Activated CD4-positive, alpha-beta T cell treated with anti-CD3 and anti-CD28 coated beads, Interleukin-10, Interleukin-2, amounts not matched to agents 100 ng/mL and 50 ng/mL, durations not matched to agents 16 hours and 8 hours (primary cell): Measurements from ENCODE around the gene RAD1.

Experiments
- DNase-seq: peaks from one replicate; pipeline ENCODE4 v3.0.0-alpha.2; 2020

The RAD1 gene

GRCh38 chr5:34914671-34915138, 599 bp downstream of the RAD1 start:
- peak; percentile 43 for DNase-seq

GRCh38 chr5:34913072-34913471, 2.2 kb downstream of the RAD1 start:
- no peak for DNase-seq

GRCh38 chr5:34905564-34905963, 9.7 kb downstream of the RAD1 start:
- no peak for DNase-seq

GRCh38 chr5:34903260-34903659, 12.0 kb downstream of the RAD1 start:
- DNase-seq: no peak

- DNase-seq: no peak
Measured at GRCh38 chr5:34900652-34901051, 14.7 kb downstream of the RAD1 start.

GRCh38 chr5:34899066-34899465, 16.2 kb downstream of the RAD1 start:
- DNase-seq: no peak

- DNase-seq: peak; percentile 62
Measured at GRCh38 chr5:34898258-34898895, 16.9 kb downstream of the RAD1 start.

- no peak for DNase-seq
Measured at GRCh38 chr5:34897646-34898045, 17.7 kb downstream of the RAD1 start.

- no peak for DNase-seq
Measured at GRCh38 chr5:34895641-34896419, 19.5 kb downstream of the RAD1 start.

GRCh38 chr5:34894716-34895115, 20.6 kb downstream of the RAD1 start:
- no peak for DNase-seq

GRCh38 chr5:34892414-34892813, 22.9 kb downstream of the RAD1 start:
- DNase-seq: no peak

GRCh38 chr5:34891981-34892380, 23.3 kb downstream of the RAD1 start:
- no peak for DNase-seq

GRCh38 chr5:34889394-34889793, 25.9 kb downstream of the RAD1 start:
- DNase-seq: no peak

GRCh38 chr5:34886392-34887119, 28.7 kb downstream of the RAD1 start:
- peak; percentile 2 for DNase-seq

GRCh38 chr5:34881246-34881645, 34.1 kb downstream of the RAD1 start:
- DNase-seq: no peak

- DNase-seq: no peak
Measured at GRCh38 chr5:34876275-34876674, 39.0 kb downstream of the RAD1 start.

- no peak for DNase-seq
Measured at GRCh38 chr5:34870382-34870781, 44.9 kb downstream of the RAD1 start.

- DNase-seq: no peak
Measured at GRCh38 chr5:34869256-34869655, 46.0 kb downstream of the RAD1 start.

GRCh38 chr5:34868791-34869190, 46.5 kb downstream of the RAD1 start:
- no peak for DNase-seq

GRCh38 chr5:34867660-34868059, 47.6 kb downstream of the RAD1 start:
- DNase-seq: no peak

- no peak for DNase-seq
Measured at GRCh38 chr5:34866989-34867471, 48.3 kb downstream of the RAD1 start.

- DNase-seq: no peak
Measured at GRCh38 chr5:34865091-34865490, 50.2 kb downstream of the RAD1 start.

GRCh38 chr5:34863946-34864345, 51.4 kb downstream of the RAD1 start:
- no peak for DNase-seq

- no peak for DNase-seq
Measured at GRCh38 chr5:34859253-34859652, 56.1 kb downstream of the RAD1 start.
